Measurements from ENCODE around the gene CTIF.

Gene CTIF

GRCh38 chr18:48736321-48737260 is 197.8 kb downstream of the CTIF start:
- Histone ChIP-seq H2BK5ac (ENCODE audit: low read length) (no peak overlapping the region), H3K4me3 (ENCODE audit: low read length in 2 of 2) (no peak overlapping the region), H3K14ac (ENCODE audit: low read length) (peak overlapping the region; percentile 15), H3K9ac (ENCODE audit: low read depth, low read length, poor library complexity) (no peak overlapping the region), H2AK5ac (ENCODE audit: low read depth, low read length) (no peak overlapping the region), H3K4me2 (ENCODE audit: insufficient read depth, low read length, poor library complexity, severe bottlenecking) (no peak overlapping the region), H3K79me1 (ENCODE audit: low read depth, low read length) (no peaks in the 10 kb centered on the region), H2BK120ac (ENCODE audit: low read depth, low read length) (no peak overlapping the region), H4K91ac (ENCODE audit: low read depth, low read length, poor library complexity) (no peak overlapping the region), H3K23ac (ENCODE audit: low read depth, low read length, poor library complexity) (peak overlapping the region; percentile 49), H3K27ac (replicated peaks; ENCODE audit: low read length) (no peak overlapping the region), H3K4ac (ENCODE audit: low read length) (no peak overlapping the region), H2BK12ac (ENCODE audit: low read length) (no peak overlapping the region), H3K36me3 (replicated peaks in 1 of 2; ENCODE audit: control insufficient read depth in 2 of 2, insufficient read depth in 2 of 2, low read length in 2 of 2) (no peaks in the 10 kb centered on the region), H2BK15ac (ENCODE audit: low read length) (no peak overlapping the region), H4K8ac (ENCODE audit: low read depth, low read length) (no peak overlapping the region), H3K27me3 (ENCODE audit: control insufficient read depth in 3 of 3, insufficient read depth in 3 of 3, low read depth in 1 of 3, low read length in 3 of 3) (no peaks in the 10 kb centered on the region), H3K4me1 (ENCODE audit: control insufficient read depth in 2 of 2, insufficient read depth in 1 of 2, low read depth in 1 of 2, low read length in 2 of 2) (peaks cover 9 to 21% of the 10 kb centered on the region in 2 donors), H3K9me3 (replicated peaks in 1 of 2; ENCODE audit: control insufficient read depth in 2 of 2, insufficient read depth in 1 of 2, low read depth in 1 of 2, low read length in 2 of 2) (no peaks in the 10 kb centered on the region), H3K18ac (ENCODE audit: low read length) (peak overlapping the region; percentile 8), H2AFZ (ENCODE audit: low read length) (no peak overlapping the region)
- WGBS, 2 donors (ENCODE audit: extremely low coverage in 2 of 2, insufficient read length in 2 of 2, insufficient replicate concordance in 1 of 2) = no CpG with 5 or more reads among the region's 13 CpGs
- no peak for DNase-seq (ENCODE audit: low spot score)

GRCh38 chr18:48739266-48740067 is 200.6 kb downstream of the CTIF start:
- Histone ChIP-seq H3K27ac (replicated peaks; ENCODE audit: low read length) (no peak overlapping the region), H3K36me3 (replicated peaks in 1 of 2; ENCODE audit: control insufficient read depth in 2 of 2, insufficient read depth in 2 of 2, low read length in 2 of 2) (no peaks in the 10 kb centered on the region), H4K8ac (ENCODE audit: low read depth, low read length) (no peak overlapping the region)

GRCh38 chr18:48740068-48740440 is 201.2 kb downstream of the CTIF start:
- H3K9me3 ChIP-seq (replicated peaks in 1 of 2; ENCODE audit: control insufficient read depth in 2 of 2, insufficient read depth in 1 of 2, low read depth in 1 of 2, low read length in 2 of 2) = peaks cover 0 to 3% of the 10 kb centered on the region in 2 donors
- no peak overlapping the region for H4K91ac ChIP-seq (ENCODE audit: low read depth, low read length, poor library complexity)
- no peak overlapping the region for H3K4me3 ChIP-seq (ENCODE audit: low read length in 2 of 2)
- peaks cover 0 to 9% of the 10 kb centered on the region in 2 donors for H3K4me1 ChIP-seq (ENCODE audit: control insufficient read depth in 2 of 2, insufficient read depth in 1 of 2, low read depth in 1 of 2, low read length in 2 of 2)
- H2AFZ ChIP-seq (ENCODE audit: low read length) = no peak overlapping the region
- no peak overlapping the region for H2BK5ac ChIP-seq (ENCODE audit: low read length)
- no peak overlapping the region for H3K18ac ChIP-seq (ENCODE audit: low read length)
- H3K27me3 ChIP-seq (ENCODE audit: control insufficient read depth in 3 of 3, insufficient read depth in 3 of 3, low read depth in 1 of 3, low read length in 3 of 3) = no peaks in the 10 kb centered on the region
- WGBS, 2 donors (ENCODE audit: extremely low coverage in 2 of 2, insufficient read length in 2 of 2, insufficient replicate concordance in 1 of 2) = no CpG with 5 or more reads among the region's 4 CpGs
- no peak overlapping the region for H3K14ac ChIP-seq (ENCODE audit: low read length)
- no peaks in the 10 kb centered on the region for H3K79me1 ChIP-seq (ENCODE audit: low read depth, low read length)
- no peak overlapping the region for H2BK12ac ChIP-seq (ENCODE audit: low read length)
- no peak overlapping the region for H3K27ac ChIP-seq (replicated peaks; ENCODE audit: low read length)
- no peak overlapping the region for H3K9ac ChIP-seq (ENCODE audit: low read depth, low read length, poor library complexity)
- no peak overlapping the region for H2AK5ac ChIP-seq (ENCODE audit: low read depth, low read length)
- H3K4ac ChIP-seq (ENCODE audit: low read length) = no peak overlapping the region
- H2BK15ac ChIP-seq (ENCODE audit: low read length) = no peak overlapping the region
- H4K8ac ChIP-seq (ENCODE audit: low read depth, low read length) = no peak overlapping the region
- H3K36me3 ChIP-seq (replicated peaks in 1 of 2; ENCODE audit: control insufficient read depth in 2 of 2, insufficient read depth in 2 of 2, low read length in 2 of 2) = no peaks in the 10 kb centered on the region
- DNase-seq (ENCODE audit: low spot score) = no peak
- H2BK120ac ChIP-seq (ENCODE audit: low read depth, low read length) = no peak overlapping the region
- H3K4me2 ChIP-seq (ENCODE audit: insufficient read depth, low read length, poor library complexity, severe bottlenecking) = no peak overlapping the region
- H3K23ac ChIP-seq (ENCODE audit: low read depth, low read length, poor library complexity) = no peak overlapping the region

More at GRCh38 chr18:48739266-48740067, 200.6 kb downstream of the CTIF start:
- H2AFZ ChIP-seq (ENCODE audit: low read length) = no peak overlapping the region
- WGBS, 2 donors (ENCODE audit: extremely low coverage in 2 of 2, insufficient read length in 2 of 2, insufficient replicate concordance in 1 of 2) = no CpG with 5 or more reads among the region's 17 CpGs
- H3K4ac ChIP-seq (ENCODE audit: low read length) = no peak overlapping the region
- H2BK15ac ChIP-seq (ENCODE audit: low read length) = no peak overlapping the region
- H4K91ac ChIP-seq (ENCODE audit: low read depth, low read length, poor library complexity) = no peak overlapping the region
- no peak for DNase-seq (ENCODE audit: low spot score)
- no peaks in the 10 kb centered on the region for H3K27me3 ChIP-seq (ENCODE audit: control insufficient read depth in 3 of 3, insufficient read depth in 3 of 3, low read depth in 1 of 3, low read length in 3 of 3)
- no peak overlapping the region for H2BK120ac ChIP-seq (ENCODE audit: low read depth, low read length)
- no peaks in the 10 kb centered on the region for H3K79me1 ChIP-seq (ENCODE audit: low read depth, low read length)
- no peak overlapping the region for H3K4me3 ChIP-seq (ENCODE audit: low read length in 2 of 2)
- H3K18ac ChIP-seq (ENCODE audit: low read length) = peak overlapping the region; percentile 12
- peak overlapping the region; percentile 10 for H3K14ac ChIP-seq (ENCODE audit: low read length)
- no peak overlapping the region for H2AK5ac ChIP-seq (ENCODE audit: low read depth, low read length)
- peak overlapping the region; percentile 20 for H3K23ac ChIP-seq (ENCODE audit: low read depth, low read length, poor library complexity)
- no peak overlapping the region for H3K9ac ChIP-seq (ENCODE audit: low read depth, low read length, poor library complexity)
- H2BK5ac ChIP-seq (ENCODE audit: low read length) = no peak overlapping the region
- H3K9me3 ChIP-seq (replicated peaks in 1 of 2; ENCODE audit: control insufficient read depth in 2 of 2, insufficient read depth in 1 of 2, low read depth in 1 of 2, low read length in 2 of 2) = peaks cover 0 to 2% of the 10 kb centered on the region in 2 donors
- H3K4me2 ChIP-seq (ENCODE audit: insufficient read depth, low read length, poor library complexity, severe bottlenecking) = no peak overlapping the region
- H3K4me1 ChIP-seq (ENCODE audit: control insufficient read depth in 2 of 2, insufficient read depth in 1 of 2, low read depth in 1 of 2, low read length in 2 of 2) = peaks cover 0 to 13% of the 10 kb centered on the region in 2 donors
- H2BK12ac ChIP-seq (ENCODE audit: low read length) = no peak overlapping the region
